K562 (cell line): Measurements from ENCODE around the gene NR2F2. TPM values are rescaled to one million over a fixed set of nuclear protein-coding genes. Genes with fewer than 3 reads are reported as not detected.
A peak's percentile ranks its signal among the peaks of the same experiment; 100 is the strongest.

Source experiments
- ATAC-seq: fragments of 200-7000 bp; cut with Tn5 transposase; 3 replicates; pipeline ENCODE4 v1.9.1; 2020; ENCODE audit warnings: moderate library complexity
- BruUV-seq: library from RNA; stranded (reverse); fragments of 400-500 nt; replicated peaks from 2 replicates; lab custom pipeline; 2021; lab: Mats Ljungman, UMichigan
- CTCF ChIA-PET: fragments of 300-600 bp; formaldehyde crosslinking; extraction: SDS; loops from one replicate; lab custom pipeline; 2021; ENCODE audit warnings: low intra/inter-chr PET ratio; lab: Yijun Ruan, JAX
- POLR2A ChIA-PET: fragments of 300-600, 350-650 bp; sonication (Branson Sonifier 250); formaldehyde crosslinking; extraction: SDS; loops from one replicate; lab custom pipeline; 2021; ENCODE audit warnings: antibody characterized with exemption, inconsistent platforms; lab: Yijun Ruan, JAX
- DNase-seq, 4 experiments: peaks; one replicate each; pipeline versions ENCODE4 v3.0.0 to v3.0.0-alpha.2; 2011 to 2018; ENCODE audit warnings: low spot score in 3 of 4, mixed read lengths in 3 of 4; ENCODE audit errors: extremely low read depth in 1 of 4
- FAIRE-seq: peaks from 2 replicates; lab custom pipeline; 2011; peaks lifted over from hg19 to GRCh38; lab: Jason Lieb, UNC
- H2AFZ ChIP-seq: 2 replicates; pipeline ENCODE4 v1.6.0; 2011; ENCODE audit warnings: low read depth, low read length, control low read depth, inconsistent platforms
- H3K27ac ChIP-seq: fragments of 200-600 bp; 3 replicates; pipeline ENCODE4 v1.8.0; 2011; ENCODE audit warnings: low read depth, mild to moderate bottlenecking, control low read depth, inconsistent platforms, low read length, moderate library complexity, mixed read lengths; ENCODE audit errors: extremely low read depth
- H3K27me3 ChIP-seq, 2 experiments: fragments of 300-600 bp in 1 of 2; 2 replicates in 1 of 2; 3 replicates in 1 of 2; pipeline versions ENCODE4 v1.6.0 to v1.8.0; 2011; ENCODE audit warnings: inconsistent platforms in 2 of 2, low read length in 2 of 2, mild to moderate bottlenecking in 1 of 2, mixed read lengths in 1 of 2, moderate library complexity in 1 of 2; ENCODE audit not compliant: control insufficient read depth in 2 of 2, insufficient read depth in 2 of 2
- H3K36me3 ChIP-seq: fragments of 300-600 bp; 3 replicates; pipeline ENCODE4 v1.8.0; 2011; ENCODE audit warnings: mild to moderate bottlenecking, low read length, inconsistent platforms; ENCODE audit not compliant: control insufficient read depth, insufficient read depth
- H3K4me1 ChIP-seq, 2 experiments: fragments of 200-600 bp in 1 of 2; replicated peaks in 1 of 2; 2 replicates in 1 of 2; 3 replicates in 1 of 2; pipeline versions ENCODE4 v1.5.1 to v1.8.0; 2011; ENCODE audit warnings: inconsistent platforms in 2 of 2, low read length in 2 of 2, mild to moderate bottlenecking in 1 of 2, mixed read lengths in 1 of 2, moderate library complexity in 1 of 2; ENCODE audit not compliant: control insufficient read depth in 2 of 2, insufficient read depth in 2 of 2
- H3K4me2 ChIP-seq: 2 replicates; pipeline ENCODE4 v1.6.1; 2011; ENCODE audit warnings: low read length, control low read depth, inconsistent platforms, mixed read lengths; ENCODE audit not compliant: insufficient read depth
- H3K4me3 ChIP-seq: fragments of 200-600 bp; sonication (generic), shearing (Covaris generic); 2 replicates; pipeline ENCODE4 v1.5.1; 2016; ENCODE audit warnings: control low read depth, inconsistent platforms
- H3K79me2 ChIP-seq: fragments of 200-600 bp; 3 replicates; pipeline ENCODE4 v1.8.0; 2011; ENCODE audit warnings: low read length, inconsistent platforms; ENCODE audit not compliant: control insufficient read depth, insufficient read depth
- H3K9ac ChIP-seq, 2 experiments: 2 replicates each; pipeline versions ENCODE4 v1.6.0 to v1.6.1; 2011; ENCODE audit warnings: low read depth in 2 of 2, low read length in 2 of 2, control low read depth in 1 of 2, inconsistent platforms in 1 of 2, mild to moderate bottlenecking in 1 of 2, mixed read lengths in 1 of 2; ENCODE audit not compliant: insufficient read depth in 1 of 2
- H3K9me1 ChIP-seq: one replicate; pipeline ENCODE4 v1.6.0; 2011; ENCODE audit warnings: inconsistent platforms, mild to moderate bottlenecking, low read length, moderate library complexity; ENCODE audit not compliant: control insufficient read depth, insufficient read depth
- H3K9me3 ChIP-seq: replicated peaks from 2 replicates; pipeline ENCODE4 v1.5.1; 2011; ENCODE audit warnings: low read depth, low read length, inconsistent platforms; ENCODE audit not compliant: control insufficient read depth, insufficient read depth
- H4K20me1 ChIP-seq: replicated peaks from 2 replicates; pipeline ENCODE4 v1.6.1; 2011; ENCODE audit warnings: low read length, inconsistent platforms, mixed read lengths; ENCODE audit not compliant: control insufficient read depth, insufficient read depth
- CTBP1 ChIP-seq: fragments of 450-650 bp; IDR thresholded peaks from 2 replicates; pipeline ENCODE4 v1.6.1; 2016; ENCODE audit warnings: borderline replicate concordance
- FOXO4 ChIP-seq: fragments of 450-650 bp; formaldehyde crosslinking; IDR thresholded peaks from 2 replicates; pipeline ENCODE4 v1.4.0; 2020; ENCODE audit warnings: mild to moderate bottlenecking, moderate library complexity
- NR2C2 ChIP-seq, 2 experiments: fragments of 200-800 bp in 1 of 2; sonication (Bioruptor generic) in 1 of 2; sonication (generic) in 1 of 2; formaldehyde crosslinking in 1 of 2; IDR thresholded peaks; 2 replicates each; pipeline versions ENCODE4 v1.6.1 to v1.8.0; 2016 to 2022; ENCODE audit warnings: mild to moderate bottlenecking in 1 of 2, missing compliant biosample characterization in 1 of 2, missing genetic modification characterization in 1 of 2, missing genetic modification reagents in 1 of 2
- PHF8 ChIP-seq: fragments of 200-600 bp; sonication (generic); IDR thresholded peaks from 2 replicates; pipeline ENCODE4 v1.6.1; 2012; ENCODE audit warnings: mixed run types, mild to moderate bottlenecking, inconsistent platforms, low read length, moderate library complexity, borderline replicate concordance
- POLR2B ChIP-seq: fragments of 450-650 bp; IDR thresholded peaks from 2 replicates; pipeline ENCODE4 v1.6.1; 2018; ENCODE audit warnings: low read depth; ENCODE audit not compliant: partially characterized antibody
- RBFOX2 ChIP-seq: fragments of 200-400 bp; formaldehyde crosslinking; IDR thresholded peaks from 2 replicates; pipeline ENCODE4 v1.6.1; 2017; ENCODE audit warnings: low read depth, mild to moderate bottlenecking, low read length, moderate library complexity
- WGBS: fragments of 100-300 bp; shearing (Covaris generic); methylation state at CpG from one replicate; pipeline ENCODE4 v1.1.6; 2016; ENCODE audit warnings: low coverage, mixed read lengths; ENCODE audit not compliant: insufficient coverage; ENCODE audit errors: missing lambda C conversion rate; 5-methylcytosine and 5-hydroxymethylcytosine counted together
- in situ Hi-C: fragments of 300-500 bp; cut with MboI; formaldehyde crosslinking; loops from 4 replicates; pipeline ENCODE4 v1.15.0; 2018; ENCODE audit warnings: inconsistent platforms, mixed read lengths
- intact Hi-C: fragments of 100-400 bp; cut with micrococcal nuclease; formaldehyde crosslinking; loops from 2 replicates; pipeline ENCODE4 v1.14.2; 2022
- polyA plus RNA-seq, 8 experiments: library from polyadenylated mRNA; depleted of rRNA in 4 of 8; stranded (reverse) in 5 of 8; unstranded in 3 of 8; fragments of >200 nt; fragmentation: Nextera tagmentation in 2 of 8; fragmentation: Illumina TruSeq in 1 of 8; extraction: Ambion mirVana in 2 of 8; extraction: Trizol in 1 of 8; gene quantifications; 2 replicates each; pipeline versions ENCODE4 v1.2.1 to v1.2.3, GENCODE V29; 2011 to 2014; ENCODE audit warnings: inconsistent platforms in 1 of 8, missing spikeins in 1 of 8
- total RNA-seq, 7 experiments: library from RNA; depleted of rRNA in 6 of 7; stranded (reverse); fragments of >200 nt in 6 of 7; fragmentation: Illumina TruSeq in 2 of 7; extraction: Trizol in 2 of 7; gene quantifications; 2 replicates each; pipeline versions ENCODE4 v1.2.1 to v1.2.3, GENCODE V29; 2011 to 2021; ENCODE audit warnings: low replicate concordance in 1 of 7
- TF ChIP-seq, protein P1 (sequence below): sonication (generic); formaldehyde crosslinking; IDR thresholded peaks from 2 replicates; pipeline ENCODE4 v1.8.1; 2022; ENCODE audit warnings: missing genetic modification reagents
- TF ChIP-seq, protein P2 (sequence below), 2 experiments: IDR thresholded peaks in 1 of 2; conservative IDR thresholded peaks in 1 of 2; 2 replicates each; pipeline ENCODE4 v1.6.1; 2016; ENCODE audit warnings: low read depth in 2 of 2, mild to moderate bottlenecking in 1 of 2, missing compliant biosample characterization in 1 of 2, missing genetic modification characterization in 1 of 2, moderate library complexity in 1 of 2

Gene NR2F2
- total and polyA plus RNA-seq, 9 of the 15 experiments (the other 6 are each of a cell fraction or from before 2014, with no cell fraction given) = 6.0 to 51.8 (median 11.1) TPM

DNA sequence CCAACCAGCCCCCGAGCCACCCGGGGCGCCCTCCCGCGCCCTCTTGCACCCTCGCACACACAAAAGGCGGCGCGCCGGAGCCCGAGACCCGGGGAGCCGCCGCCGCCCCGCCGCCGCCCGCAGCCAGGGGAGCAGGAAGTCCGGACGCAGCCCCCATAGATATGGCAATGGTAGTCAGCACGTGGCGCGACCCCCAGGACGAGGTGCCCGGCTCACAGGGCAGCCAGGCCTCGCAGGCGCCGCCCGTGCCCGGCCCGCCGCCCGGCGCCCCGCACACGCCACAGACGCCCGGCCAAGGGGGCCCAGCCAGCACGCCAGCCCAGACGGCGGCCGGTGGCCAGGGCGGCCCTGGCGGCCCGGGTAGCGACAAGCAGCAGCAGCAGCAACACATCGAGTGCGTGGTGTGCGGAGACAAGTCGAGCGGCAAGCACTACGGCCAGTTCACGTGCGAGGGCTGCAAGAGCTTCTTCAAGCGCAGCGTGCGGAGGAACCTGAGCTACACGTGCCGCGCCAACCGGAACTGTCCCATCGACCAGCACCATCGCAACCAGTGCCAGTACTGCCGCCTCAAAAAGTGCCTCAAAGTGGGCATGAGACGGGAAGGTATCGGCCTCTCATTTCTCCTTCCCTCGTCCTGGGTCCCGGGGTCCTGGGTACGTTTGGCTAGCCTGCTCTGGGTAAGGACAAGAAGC, 1.6 kb downstream of the NR2F2 start:
- CTCF ChIA-PET = interaction anchor here (0.6 kb wide), 1 partner anchor 254 kb away, joined by 3 read pairs; no protein-coding TSS in a partner anchor
- in situ Hi-C loops = loop anchor here (10.0 to 25.0 kb wide), 2 partner anchors 407 to 905 kb away; no protein-coding TSS in a partner anchor
- no peaks in the 10 kb centered on the region for H3K27me3 ChIP-seq
- TF ChIP-seq, protein P1, sequence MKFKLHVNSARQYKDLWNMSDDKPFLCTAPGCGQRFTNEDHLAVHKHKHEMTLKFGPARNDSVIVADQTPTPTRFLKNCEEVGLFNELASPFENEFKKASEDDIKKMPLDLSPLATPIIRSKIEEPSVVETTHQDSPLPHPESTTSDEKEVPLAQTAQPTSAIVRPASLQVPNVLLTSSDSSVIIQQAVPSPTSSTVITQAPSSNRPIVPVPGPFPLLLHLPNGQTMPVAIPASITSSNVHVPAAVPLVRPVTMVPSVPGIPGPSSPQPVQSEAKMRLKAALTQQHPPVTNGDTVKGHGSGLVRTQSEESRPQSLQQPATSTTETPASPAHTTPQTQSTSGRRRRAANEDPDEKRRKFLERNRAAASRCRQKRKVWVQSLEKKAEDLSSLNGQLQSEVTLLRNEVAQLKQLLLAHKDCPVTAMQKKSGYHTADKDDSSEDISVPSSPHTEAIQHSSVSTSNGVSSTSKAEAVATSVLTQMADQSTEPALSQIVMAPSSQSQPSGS (CRISPR knock-in tag) = no peak
- TF ChIP-seq POLR2B (no peak), FOXO4 (CRISPR knock-in tag) (no peak), PHF8 (peak; percentile 48; the same call in 1 of the 2 replicates), CTBP1 (no peak), RBFOX2 (peak; percentile 71), NR2C2 (CRISPR knock-in tag; IDR thresholded peaks at IDR 0.05) (no peak), NR2C2 (tag; IDR thresholded peaks at IDR 0.05) (no peak)
- TF ChIP-seq, protein P2, sequence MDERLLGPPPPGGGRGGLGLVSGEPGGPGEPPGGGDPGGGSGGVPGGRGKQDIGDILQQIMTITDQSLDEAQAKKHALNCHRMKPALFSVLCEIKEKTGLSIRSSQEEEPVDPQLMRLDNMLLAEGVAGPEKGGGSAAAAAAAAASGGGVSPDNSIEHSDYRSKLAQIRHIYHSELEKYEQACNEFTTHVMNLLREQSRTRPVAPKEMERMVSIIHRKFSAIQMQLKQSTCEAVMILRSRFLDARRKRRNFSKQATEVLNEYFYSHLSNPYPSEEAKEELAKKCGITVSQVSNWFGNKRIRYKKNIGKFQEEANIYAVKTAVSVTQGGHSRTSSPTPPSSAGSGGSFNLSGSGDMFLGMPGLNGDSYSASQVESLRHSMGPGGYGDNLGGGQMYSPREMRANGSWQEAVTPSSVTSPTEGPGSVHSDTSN (CRISPR knock-in tag; IDR thresholded peaks at IDR 0.05; ENCODE audit: low read depth) = no peak
- TF ChIP-seq, protein P2 (tag; conservative IDR thresholded peaks at IDR 0.05; ENCODE audit: low read depth) = no peak

More for the DNA sequence above, 1.6 kb downstream of the NR2F2 start:
- FAIRE-seq (no peak), ATAC-seq (no peak; the same call in 2 of the 3 replicates), DNase-seq (peak in 2 of 4 experiments; percentile 51 to 76)
- Histone ChIP-seq H3K36me3 (peaks cover 31% of the 10 kb centered on the region), H3K9me1 (no peaks in the 10 kb centered on the region), H4K20me1 (peaks cover 24% of the 10 kb centered on the region), H3K4me2 (peak overlapping the region; percentile 92), H3K9me3 (no peaks in the 10 kb centered on the region), H3K79me2 (peaks cover 81% of the 10 kb centered on the region), H2AFZ (peak overlapping the region; percentile 72), H3K4me1 (peaks cover 36 to 39% of the 10 kb centered on the region in 2 experiments), H3K27ac (peak overlapping the region; percentile 94), H3K4me3 (peak overlapping the region; percentile 71), H3K9ac (peak overlapping the region; percentile 88 to 100)
- no TSS peak for BruUV-seq
- WGBS = under 1% methylated on average over 65 of the region's 70 CpGs
- intact Hi-C loops = loop anchor here (2.0 to 10.0 kb wide), 4 partner anchors 153 to 1630 kb away; partner anchors contain the start of gene ARRDC4
- POLR2A ChIA-PET = interaction anchor here (0.6 to 1.0 kb wide), 2 partner anchors 196 to 558 kb away, joined by 3 to 4 read pairs; no protein-coding TSS in a partner anchor
